ENCODE results near the gene CD99L2.

GRCh38 chrX:150752124-150752523 is 146.3 kb downstream of the CD99L2 start:
- TF ChIP-seq CTCF (conservative IDR thresholded peaks at IDR 0.05; ENCODE audit: low read length) (no peak), EZH2phosphoT487 (IDR thresholded peaks at IDR 0.05; ENCODE audit: borderline replicate concordance, low read depth, low read length) (no peak)

Measured in OCI-LY7 (cell line).